Suprapubic skin (tissue), 4 donors: ENCODE results near the gene ANAPC15. TPM values are rescaled to one million over a fixed set of nuclear protein-coding genes. Genes with fewer than 3 reads are reported as not detected.
"Not testable (repeated sequence)": the region's sequence is repeated elsewhere in the genome, so short reads cannot be mapped to it uniquely, and the experiment has no call there.

Experiments
- DNase-seq, 2 donors: peaks; one replicate each; pipeline ENCODE4 v3.0.0-alpha.2; 2019; ENCODE audit warnings: low spot score in 2 of 2
- H3K27ac ChIP-seq: fragments of 200-600 bp; sonication (generic); one replicate; pipeline ENCODE4 v1.5.1; 2019
- H3K27me3 ChIP-seq: fragments of 200-600 bp; sonication (generic); one replicate; pipeline ENCODE4 v1.5.1; 2019
- H3K36me3 ChIP-seq: fragments of 200-600 bp; sonication (generic); one replicate; pipeline ENCODE4 v1.5.1; 2019
- H3K4me1 ChIP-seq: fragments of 200-600 bp; sonication (generic); one replicate; pipeline ENCODE4 v1.5.1; 2019
- H3K4me3 ChIP-seq: fragments of 200-600 bp; sonication (generic); one replicate; pipeline ENCODE4 v1.5.1; 2019; ENCODE audit warnings: mild to moderate bottlenecking
- H3K9me3 ChIP-seq: fragments of 200-600 bp; sonication (generic); one replicate; pipeline ENCODE4 v1.5.1; 2019
- EP300 ChIP-seq: sonication (generic); formaldehyde crosslinking; IDR thresholded peaks from one replicate; pipeline ENCODE4 v1.6.1; 2017; ENCODE audit warnings: antibody characterized with exemption
- POLR2A ChIP-seq, 2 donors: fragments of 450-650 bp; IDR thresholded peaks; one replicate each; pipeline ENCODE4 v1.6.1; 2017; ENCODE audit warnings: antibody characterized with exemption in 2 of 2, mild to moderate bottlenecking in 2 of 2, moderate library complexity in 2 of 2
- POLR2AphosphoS5 ChIP-seq, 3 donors: sonication (generic); formaldehyde crosslinking; IDR thresholded peaks; one replicate each; pipeline ENCODE4 v1.6.1; 2017; ENCODE audit warnings: antibody characterized with exemption in 3 of 3
- WGBS: methylation state at CpG from one replicate; pipeline ENCODE4 v1.1.5; 2018; 5-methylcytosine and 5-hydroxymethylcytosine counted together
- total RNA-seq, 4 donors: library from RNA; depleted of rRNA; stranded (reverse); fragments of >200 nt; gene quantifications; one replicate each; pipeline ENCODE4 v1.1.0, GENCODE V29; 2016
- TF ChIP-seq, protein P1 (sequence below), 2 donors: fragments of 200-600 bp in 1 of 2; fragments of 450-650 bp in 1 of 2; sonication (generic) in 1 of 2; IDR thresholded peaks; one replicate each; pipeline ENCODE4 v1.5.1; 2016 to 2019; ENCODE audit warnings: antibody characterized with exemption in 2 of 2, mild to moderate bottlenecking in 1 of 2, moderate library complexity in 1 of 2

ANAPC15 gene
- total RNA-seq, 4 donors from 2014 or later, result 20.6 to 32.1 (median 25.6) TPM

DNA sequence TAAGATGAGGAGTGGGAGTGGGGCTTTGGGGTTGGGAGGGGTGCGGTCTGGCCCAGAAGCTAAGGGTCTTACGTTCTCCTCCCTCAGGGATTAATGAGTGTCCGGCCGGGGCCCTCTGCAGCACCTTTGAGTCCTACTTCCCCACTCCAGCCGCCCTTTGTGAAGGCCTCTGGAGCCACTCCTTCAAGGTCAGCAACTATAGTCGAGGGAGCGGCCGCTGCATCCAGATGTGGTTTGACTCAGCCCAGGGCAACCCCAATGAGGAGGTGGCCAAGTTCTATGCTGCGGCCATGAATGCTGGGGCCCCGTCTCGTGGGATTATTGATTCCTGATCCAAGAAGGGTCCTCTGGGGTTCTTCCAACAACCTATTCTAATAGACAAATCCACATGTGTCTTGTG lies 27.0 kb upstream of the ANAPC15 start:
- Histone ChIP-seq H3K4me1 (peaks cover 7% of the 10 kb centered on the region), H3K9me3 (no peaks in the 10 kb centered on the region), H3K36me3 (no peaks in the 10 kb centered on the region), H3K27ac (no peak overlapping the region), H3K4me3 (no peak overlapping the region), H3K27me3 (no peaks in the 10 kb centered on the region)
- TF ChIP-seq EP300 (no peak), POLR2AphosphoS5 (IDR thresholded peaks at IDR 0.05) (no peak), POLR2A (IDR thresholded peaks at IDR 0.05) (no peak)
- TF ChIP-seq, protein P1, sequence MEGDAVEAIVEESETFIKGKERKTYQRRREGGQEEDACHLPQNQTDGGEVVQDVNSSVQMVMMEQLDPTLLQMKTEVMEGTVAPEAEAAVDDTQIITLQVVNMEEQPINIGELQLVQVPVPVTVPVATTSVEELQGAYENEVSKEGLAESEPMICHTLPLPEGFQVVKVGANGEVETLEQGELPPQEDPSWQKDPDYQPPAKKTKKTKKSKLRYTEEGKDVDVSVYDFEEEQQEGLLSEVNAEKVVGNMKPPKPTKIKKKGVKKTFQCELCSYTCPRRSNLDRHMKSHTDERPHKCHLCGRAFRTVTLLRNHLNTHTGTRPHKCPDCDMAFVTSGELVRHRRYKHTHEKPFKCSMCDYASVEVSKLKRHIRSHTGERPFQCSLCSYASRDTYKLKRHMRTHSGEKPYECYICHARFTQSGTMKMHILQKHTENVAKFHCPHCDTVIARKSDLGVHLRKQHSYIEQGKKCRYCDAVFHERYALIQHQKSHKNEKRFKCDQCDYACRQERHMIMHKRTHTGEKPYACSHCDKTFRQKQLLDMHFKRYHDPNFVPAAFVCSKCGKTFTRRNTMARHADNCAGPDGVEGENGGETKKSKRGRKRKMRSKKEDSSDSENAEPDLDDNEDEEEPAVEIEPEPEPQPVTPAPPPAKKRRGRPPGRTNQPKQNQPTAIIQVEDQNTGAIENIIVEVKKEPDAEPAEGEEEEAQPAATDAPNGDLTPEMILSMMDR (IDR thresholded peaks at IDR 0.05), result no peak
- no peak for DNase-seq
- 96% methylated on average over 11 of the region's 11 CpGs for WGBS

GRCh38 chr11:72138821-72139390 lies 26.4 kb upstream of the ANAPC15 start:
- Histone ChIP-seq H3K36me3 (no peaks in the 10 kb centered on the region), H3K27me3 (no peaks in the 10 kb centered on the region), H3K4me1 (peaks cover 6% of the 10 kb centered on the region), H3K9me3 (no peaks in the 10 kb centered on the region), H3K27ac (no peak overlapping the region), H3K4me3 (no peak overlapping the region)
- 90% methylated on average over 2 of the region's 12 CpGs for WGBS
- TF ChIP-seq EP300 (no peak), POLR2A (IDR thresholded peaks at IDR 0.05) (no peak), POLR2AphosphoS5 (IDR thresholded peaks at IDR 0.05) (no peak)
- TF ChIP-seq, protein P1 (IDR thresholded peaks at IDR 0.05), result no peak
- no peak for DNase-seq

DNA sequence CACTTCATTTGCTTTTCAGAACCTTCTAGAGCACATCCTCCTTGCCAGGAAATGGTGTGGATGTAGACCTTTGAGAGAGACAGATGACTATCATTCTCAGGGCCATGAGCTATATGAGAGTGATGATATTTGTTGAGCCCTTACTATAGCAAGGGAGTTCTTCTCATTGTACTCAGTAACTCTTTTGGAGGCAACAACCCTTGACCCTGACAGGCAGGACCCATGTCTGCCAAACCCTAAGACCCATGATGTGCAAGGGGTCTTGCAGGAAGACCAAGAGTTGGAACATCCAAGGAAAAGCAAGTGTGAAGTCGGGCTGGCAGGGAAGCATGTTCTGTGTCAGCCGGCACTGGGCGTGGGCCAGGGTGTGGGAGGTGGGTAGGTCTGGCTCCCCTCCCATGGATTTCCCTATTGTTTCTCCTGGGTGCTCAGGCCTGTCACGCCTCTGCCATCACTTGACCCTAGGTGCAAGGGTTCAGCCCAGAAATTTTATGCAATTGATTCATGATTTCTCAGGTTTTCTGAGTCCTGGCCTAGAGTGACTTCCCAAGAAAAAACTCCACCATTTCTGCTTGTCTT lies 24.3 kb upstream of the ANAPC15 start:
- H3K4me3 ChIP-seq, result no peak overlapping the region
- TF ChIP-seq EP300, result no peak
- TF ChIP-seq POLR2A (IDR thresholded peaks at IDR 0.05), result no peak
- TF ChIP-seq, protein P1 (IDR thresholded peaks at IDR 0.05), result no peak
- no peak for TF ChIP-seq POLR2AphosphoS5 (IDR thresholded peaks at IDR 0.05)
- DNase-seq, result no peak
- peaks cover 4% of the 10 kb centered on the region for H3K4me1 ChIP-seq
- WGBS, result 38% methylated on average over 4 of the region's 4 CpGs
- no peak overlapping the region for H3K27ac ChIP-seq
- H3K36me3 ChIP-seq, result no peaks in the 10 kb centered on the region
- no peaks in the 10 kb centered on the region for H3K9me3 ChIP-seq
- no peaks in the 10 kb centered on the region for H3K27me3 ChIP-seq

- no peak for TF ChIP-seq POLR2A (IDR thresholded peaks at IDR 0.05)
- TF ChIP-seq POLR2AphosphoS5 (IDR thresholded peaks at IDR 0.05), result no peak
- TF ChIP-seq, protein P1 (IDR thresholded peaks at IDR 0.05), result no peak
- TF ChIP-seq EP300, result no peak
- WGBS, result 84% methylated on average over 14 of the region's 14 CpGs
- no peak overlapping the region for H3K4me3 ChIP-seq
- H3K36me3 ChIP-seq, result no peaks in the 10 kb centered on the region
- no peak overlapping the region for H3K27ac ChIP-seq
- H3K27me3 ChIP-seq, result no peaks in the 10 kb centered on the region
- no peaks in the 10 kb centered on the region for H3K4me1 ChIP-seq
- no peak for DNase-seq
- H3K9me3 ChIP-seq, result no peaks in the 10 kb centered on the region
Observed at GRCh38 chr11:72135891-72136683, 23.6 kb upstream of the ANAPC15 start.

GRCh38 chr11:72135473-72135872 lies 23.0 kb upstream of the ANAPC15 start, which contains the start of gene FOLR3:
Gene FOLR3, plus strand, starts transcription at chr11:72135725. Its CDS starts 228 bp downstream, at chr11:72135953.
- H3K36me3 ChIP-seq, H3K4me3 ChIP-seq, H3K4me1 ChIP-seq, H3K9me3 ChIP-seq, H3K27me3 ChIP-seq, H3K27ac ChIP-seq, DNase-seq: not testable (repeated sequence)
- WGBS, result 95% methylated on average over 4 of the region's 4 CpGs
